ENCODE results near the gene ATAD5.

The ATAD5 gene

DNA sequence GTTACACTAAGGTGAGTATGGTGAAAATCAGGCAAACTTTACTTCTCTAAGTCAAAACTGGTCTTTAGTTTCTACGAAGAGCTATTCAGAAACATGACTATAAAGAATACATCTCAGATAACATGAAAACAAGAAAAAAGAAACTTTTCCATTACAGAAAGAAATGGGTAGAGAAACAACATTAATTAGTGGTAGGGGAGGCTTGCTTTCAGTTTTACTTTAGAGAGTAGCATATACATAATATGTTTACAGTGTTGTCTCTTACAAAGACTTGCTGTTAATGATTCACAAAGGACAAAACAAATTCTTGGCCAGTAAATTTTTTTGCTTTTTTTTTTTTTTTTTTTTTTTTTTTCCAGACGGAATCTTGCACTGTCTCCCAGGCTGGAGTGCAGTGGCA lies 41.5 kb upstream of the ATAD5 start:
- no peak for TF ChIP-seq GABPA (IDR thresholded peaks at IDR 0.05; ENCODE audit: low read depth)
- TF ChIP-seq POLR2AphosphoS5 (IDR thresholded peaks at IDR 0.05; ENCODE audit: low read depth): no peak
- no peak for TF ChIP-seq SPI1 (IDR thresholded peaks at IDR 0.05; ENCODE audit: borderline replicate concordance, low read depth)
- TF ChIP-seq, protein P1, sequence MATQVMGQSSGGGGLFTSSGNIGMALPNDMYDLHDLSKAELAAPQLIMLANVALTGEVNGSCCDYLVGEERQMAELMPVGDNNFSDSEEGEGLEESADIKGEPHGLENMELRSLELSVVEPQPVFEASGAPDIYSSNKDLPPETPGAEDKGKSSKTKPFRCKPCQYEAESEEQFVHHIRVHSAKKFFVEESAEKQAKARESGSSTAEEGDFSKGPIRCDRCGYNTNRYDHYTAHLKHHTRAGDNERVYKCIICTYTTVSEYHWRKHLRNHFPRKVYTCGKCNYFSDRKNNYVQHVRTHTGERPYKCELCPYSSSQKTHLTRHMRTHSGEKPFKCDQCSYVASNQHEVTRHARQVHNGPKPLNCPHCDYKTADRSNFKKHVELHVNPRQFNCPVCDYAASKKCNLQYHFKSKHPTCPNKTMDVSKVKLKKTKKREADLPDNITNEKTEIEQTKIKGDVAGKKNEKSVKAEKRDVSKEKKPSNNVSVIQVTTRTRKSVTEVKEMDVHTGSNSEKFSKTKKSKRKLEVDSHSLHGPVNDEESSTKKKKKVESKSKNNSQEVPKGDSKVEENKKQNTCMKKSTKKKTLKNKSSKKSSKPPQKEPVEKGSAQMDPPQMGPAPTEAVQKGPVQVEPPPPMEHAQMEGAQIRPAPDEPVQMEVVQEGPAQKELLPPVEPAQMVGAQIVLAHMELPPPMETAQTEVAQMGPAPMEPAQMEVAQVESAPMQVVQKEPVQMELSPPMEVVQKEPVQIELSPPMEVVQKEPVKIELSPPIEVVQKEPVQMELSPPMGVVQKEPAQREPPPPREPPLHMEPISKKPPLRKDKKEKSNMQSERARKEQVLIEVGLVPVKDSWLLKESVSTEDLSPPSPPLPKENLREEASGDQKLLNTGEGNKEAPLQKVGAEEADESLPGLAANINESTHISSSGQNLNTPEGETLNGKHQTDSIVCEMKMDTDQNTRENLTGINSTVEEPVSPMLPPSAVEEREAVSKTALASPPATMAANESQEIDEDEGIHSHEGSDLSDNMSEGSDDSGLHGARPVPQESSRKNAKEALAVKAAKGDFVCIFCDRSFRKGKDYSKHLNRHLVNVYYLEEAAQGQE (IDR thresholded peaks at IDR 0.05; ENCODE audit: insufficient replicate concordance, low read depth): no peak
- no peak for TF ChIP-seq CTCF (IDR thresholded peaks at IDR 0.05; ENCODE audit: insufficient read depth, low read length)
- Histone ChIP-seq H3K27ac (replicated peaks) (no peak overlapping the region), H3K27me3 (ENCODE audit: insufficient read depth, poor library complexity, severe bottlenecking) (no peaks in the 10 kb centered on the region), H3K4me3 (replicated peaks; ENCODE audit: insufficient read depth, low read length) (no peak overlapping the region)
- DNase-seq (ENCODE audit: low read depth in 1 of 2, low spot score in 1 of 2): no peak

DNA sequence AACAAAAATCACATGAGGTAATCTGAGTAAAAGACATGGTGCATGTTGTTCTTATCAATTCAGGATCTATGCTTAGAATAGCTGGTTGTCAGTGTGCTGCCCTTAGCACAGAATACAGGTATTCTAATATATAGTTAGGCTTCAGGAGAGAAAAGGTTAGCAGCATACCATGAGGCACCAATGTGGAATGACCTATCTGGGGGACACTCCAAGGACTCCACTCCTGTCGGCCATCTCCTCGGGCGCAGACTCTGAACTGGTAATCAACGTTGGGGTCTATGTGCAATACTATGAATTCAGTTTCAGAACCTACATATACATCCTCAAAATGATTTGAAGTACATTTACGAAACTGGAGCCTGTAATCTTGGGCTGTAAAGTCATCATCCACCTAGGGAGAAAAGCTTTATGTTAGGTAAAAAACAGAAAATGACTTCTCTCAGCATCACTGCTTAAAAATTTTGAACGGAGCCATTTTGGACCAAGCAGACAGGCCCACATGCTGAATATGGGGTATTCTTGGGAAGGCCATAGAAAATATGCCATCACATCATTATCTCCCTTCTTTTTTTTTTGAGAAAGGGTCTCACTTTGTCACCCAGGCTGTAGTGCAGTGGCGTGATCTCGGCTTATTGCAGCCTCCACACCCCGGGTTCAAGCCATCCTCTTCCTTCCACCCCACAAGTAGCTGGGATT lies 38.3 kb upstream of the ATAD5 start:
- TF ChIP-seq CTCF (IDR thresholded peaks at IDR 0.05; ENCODE audit: insufficient read depth, low read length): no peak
- TF ChIP-seq, protein P1 (IDR thresholded peaks at IDR 0.05; ENCODE audit: insufficient replicate concordance, low read depth): no peak
- no peak for TF ChIP-seq GABPA (IDR thresholded peaks at IDR 0.05; ENCODE audit: low read depth)
- TF ChIP-seq POLR2AphosphoS5 (IDR thresholded peaks at IDR 0.05; ENCODE audit: low read depth): peak; percentile 51
- TF ChIP-seq SPI1 (IDR thresholded peaks at IDR 0.05; ENCODE audit: borderline replicate concordance, low read depth): no peak
- no peak overlapping the region for H3K27ac ChIP-seq (replicated peaks)
- no peak for DNase-seq (ENCODE audit: low read depth in 1 of 2, low spot score in 1 of 2)
- H3K4me3 ChIP-seq (replicated peaks; ENCODE audit: insufficient read depth, low read length): no peak overlapping the region
- no peaks in the 10 kb centered on the region for H3K27me3 ChIP-seq (ENCODE audit: insufficient read depth, poor library complexity, severe bottlenecking)

GRCh38 chr17:30794372-30794771 lies 37.4 kb upstream of the ATAD5 start:
- DNase-seq (ENCODE audit: low read depth in 1 of 2, low spot score in 1 of 2): no peak
- no peak for TF ChIP-seq SPI1 (IDR thresholded peaks at IDR 0.05; ENCODE audit: borderline replicate concordance, low read depth)
- TF ChIP-seq POLR2AphosphoS5 (IDR thresholded peaks at IDR 0.05; ENCODE audit: low read depth): peak; percentile 46
- Histone ChIP-seq H3K27me3 (ENCODE audit: insufficient read depth, poor library complexity, severe bottlenecking) (no peaks in the 10 kb centered on the region), H3K27ac (replicated peaks) (no peak overlapping the region), H3K4me3 (replicated peaks; ENCODE audit: insufficient read depth, low read length) (no peak overlapping the region)

GRCh38 chr17:30796016-30796415 lies 35.8 kb upstream of the ATAD5 start:
- TF ChIP-seq SPI1 (IDR thresholded peaks at IDR 0.05; ENCODE audit: borderline replicate concordance, low read depth) (no peak), GABPA (IDR thresholded peaks at IDR 0.05; ENCODE audit: low read depth) (no peak), CTCF (IDR thresholded peaks at IDR 0.05; ENCODE audit: insufficient read depth, low read length) (no peak), POLR2AphosphoS5 (IDR thresholded peaks at IDR 0.05; ENCODE audit: low read depth) (no peak)
- TF ChIP-seq, protein P1 (IDR thresholded peaks at IDR 0.05; ENCODE audit: insufficient replicate concordance, low read depth): no peak
- Histone ChIP-seq H3K4me3 (replicated peaks; ENCODE audit: insufficient read depth, low read length) (no peak overlapping the region), H3K27ac (replicated peaks) (no peak overlapping the region)

More at GRCh38 chr17:30796016-30796415, 35.8 kb upstream of the ATAD5 start:
- no peak for DNase-seq (ENCODE audit: low read depth in 1 of 2, low spot score in 1 of 2)
- H3K27me3 ChIP-seq (ENCODE audit: insufficient read depth, poor library complexity, severe bottlenecking): no peaks in the 10 kb centered on the region

All from HL-60 (cell line).